Stimulated activated CD8-positive, alpha-beta memory T cell treated with anti-CD3 and anti-CD28 coated beads, Interleukin-12 subunit alpha, Interleukin-12 subunit beta, amount 100 ng/mL, for 24 hours (primary cell): ENCODE measurements around the gene PDZD4.

Experiments used
- DNase-seq: peaks from one replicate; pipeline ENCODE4 v3.0.0-alpha.2; 2020; ENCODE audit errors: extremely low read depth

Gene PDZD4

DNA sequence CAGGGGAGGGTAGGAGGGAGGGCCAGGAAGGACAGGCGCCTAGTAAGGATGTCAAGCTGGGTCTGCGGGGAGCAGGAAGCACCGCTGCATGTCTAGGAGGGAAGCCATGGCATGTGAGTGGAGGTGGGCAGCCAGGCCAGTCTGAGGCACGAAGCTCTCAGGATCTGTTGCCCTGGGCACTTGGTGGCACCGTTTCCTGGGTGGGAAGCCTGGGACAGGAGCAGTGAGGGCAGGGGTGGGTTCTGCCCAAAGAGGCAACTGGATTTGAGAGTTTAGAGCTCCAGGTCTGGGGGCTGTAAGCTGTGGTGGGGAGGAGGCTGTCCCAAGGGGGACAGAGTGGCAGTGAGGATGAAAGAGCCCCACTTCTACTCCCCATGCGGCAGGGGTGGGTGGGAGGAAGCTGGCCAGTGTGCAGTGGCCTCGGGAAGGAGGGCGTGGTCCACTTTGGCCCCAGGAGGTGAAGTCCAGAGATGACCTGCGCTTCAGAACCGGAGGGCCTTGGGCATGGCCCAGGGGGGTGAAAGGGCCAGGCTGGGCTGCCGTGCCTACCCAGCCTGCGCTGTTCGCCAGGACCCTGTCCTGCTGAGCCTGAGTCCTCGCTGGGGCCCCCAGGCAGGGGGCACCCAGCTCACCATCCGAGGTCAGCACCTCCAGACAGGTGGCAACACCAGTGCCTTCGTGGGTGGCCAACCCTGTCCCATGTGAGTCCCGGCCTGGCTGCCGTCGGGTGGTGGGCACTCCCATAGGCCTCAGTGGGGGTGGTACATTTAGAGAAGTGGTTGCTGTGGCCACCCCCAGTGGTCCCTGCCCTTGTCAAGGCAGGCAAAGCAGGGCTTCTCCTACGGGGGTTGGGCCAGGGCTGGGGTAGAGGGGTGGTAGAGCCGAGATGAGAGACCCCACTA is 57.8 kb downstream of the PDZD4 start:
- DNase-seq = no peak

DNA sequence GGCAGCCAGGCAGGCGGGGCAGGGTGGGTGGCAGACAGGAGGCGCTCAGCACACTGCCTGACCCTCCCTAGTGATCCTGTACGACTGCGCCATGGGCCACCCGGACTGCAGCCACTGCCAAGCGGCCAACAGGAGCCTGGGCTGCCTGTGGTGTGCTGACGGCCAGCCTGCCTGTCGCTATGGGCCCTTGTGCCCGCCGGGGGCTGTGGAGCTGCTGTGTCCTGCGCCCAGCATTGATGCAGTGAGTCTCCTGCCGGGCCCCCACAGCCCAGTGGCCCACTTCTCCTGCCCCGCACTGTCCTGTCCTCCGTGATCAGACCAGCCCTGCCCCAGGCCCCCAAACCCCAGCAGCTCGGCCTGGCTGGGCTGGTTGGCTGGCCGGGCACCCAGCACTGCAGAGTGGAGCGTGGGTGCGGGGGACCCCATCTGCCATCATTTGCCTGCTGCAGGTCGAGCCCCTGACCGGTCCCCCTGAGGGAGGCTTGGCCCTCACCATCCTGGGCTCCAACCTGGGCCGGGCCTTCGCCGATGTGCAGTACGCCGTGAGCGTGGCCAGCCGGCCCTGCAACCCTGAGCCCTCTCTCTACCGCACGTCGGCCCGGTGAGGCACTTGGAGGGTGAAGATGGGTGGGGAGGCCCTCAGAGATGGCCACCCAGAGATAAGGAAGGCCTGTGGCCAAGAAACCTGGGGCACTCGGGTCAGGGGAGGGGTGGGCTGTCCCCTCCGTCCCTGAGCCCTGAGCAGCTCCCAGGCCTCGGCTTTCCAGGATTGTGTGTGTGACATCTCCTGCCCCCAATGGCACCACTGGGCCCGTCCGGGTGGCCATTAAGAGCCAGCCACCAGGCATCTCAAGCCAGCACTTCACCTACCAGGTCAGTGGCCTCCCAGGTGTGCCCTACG is 58.7 kb downstream of the PDZD4 start:
- DNase-seq = no peak

DNA sequence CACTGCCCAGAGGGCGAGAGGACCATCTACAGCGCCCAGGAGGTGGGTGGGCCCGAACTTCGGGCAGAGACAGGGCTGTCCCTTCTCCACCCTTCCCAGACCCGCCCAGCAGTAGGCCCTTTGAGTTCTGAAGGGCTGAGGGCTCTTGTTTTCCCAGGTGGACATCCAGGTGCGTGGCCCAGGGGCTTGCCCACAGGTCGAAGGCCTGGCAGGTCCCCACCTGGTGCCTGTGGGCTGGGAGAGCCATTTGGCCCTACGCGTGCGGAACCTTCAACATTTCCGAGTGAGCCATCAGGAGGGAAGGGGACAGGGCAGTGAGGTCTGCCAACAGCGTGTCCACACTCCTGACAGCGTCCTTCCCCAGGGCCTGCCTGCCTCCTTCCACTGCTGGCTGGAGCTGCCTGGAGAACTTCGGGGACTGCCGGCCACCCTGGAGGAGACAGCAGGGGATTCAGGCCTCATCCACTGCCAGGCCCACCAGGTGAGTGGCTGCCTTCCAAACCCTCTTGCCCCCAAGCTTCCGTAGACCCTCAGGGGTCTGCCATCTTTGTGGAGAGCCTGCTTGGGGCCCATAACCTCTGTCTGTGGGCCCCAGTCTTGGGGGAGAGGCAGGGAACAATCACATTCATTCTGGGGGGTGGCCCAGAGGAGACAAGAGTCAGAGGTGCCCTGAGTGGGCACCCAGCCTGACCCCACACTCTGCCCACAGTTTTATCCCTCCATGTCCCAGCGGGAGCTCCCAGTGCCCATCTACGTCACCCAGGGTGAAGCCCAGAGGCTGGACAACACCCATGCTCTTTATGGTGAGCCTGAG is 59.5 kb downstream of the PDZD4 start:
- DNase-seq = no peak

DNA sequence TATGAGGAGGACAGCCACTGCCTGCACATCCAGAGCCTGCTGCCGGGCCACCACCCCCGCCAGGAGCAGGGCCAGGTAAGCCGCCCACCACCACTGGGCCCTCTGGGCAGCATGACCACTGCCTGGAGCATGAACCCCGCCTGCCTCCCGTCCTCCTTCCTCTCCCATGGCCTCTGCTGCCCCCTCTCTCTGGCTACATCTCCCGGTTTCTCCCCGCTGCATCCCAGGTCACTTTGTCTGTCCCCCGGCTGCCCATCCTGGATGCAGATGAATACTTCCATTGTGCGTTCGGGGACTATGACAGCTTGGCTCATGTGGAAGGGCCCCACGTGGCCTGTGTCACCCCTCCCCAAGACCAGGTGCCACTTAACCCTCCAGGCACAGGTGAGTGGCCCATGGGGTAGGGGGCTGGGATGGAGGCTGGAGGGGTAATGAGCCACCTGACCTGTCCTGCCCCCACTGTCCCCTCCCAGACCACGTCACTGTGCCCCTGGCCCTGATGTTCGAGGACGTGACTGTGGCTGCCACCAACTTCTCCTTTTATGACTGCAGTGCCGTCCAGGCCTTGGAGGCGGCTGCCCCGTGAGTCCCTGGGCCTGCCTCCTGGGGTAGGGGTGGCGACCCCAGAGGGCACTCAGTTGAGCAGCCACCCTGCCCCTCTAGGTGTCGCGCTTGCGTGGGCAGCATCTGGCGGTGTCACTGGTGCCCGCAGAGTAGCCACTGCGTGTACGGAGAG is 60.3 kb downstream of the PDZD4 start:
- DNase-seq = no peak

DNA sequence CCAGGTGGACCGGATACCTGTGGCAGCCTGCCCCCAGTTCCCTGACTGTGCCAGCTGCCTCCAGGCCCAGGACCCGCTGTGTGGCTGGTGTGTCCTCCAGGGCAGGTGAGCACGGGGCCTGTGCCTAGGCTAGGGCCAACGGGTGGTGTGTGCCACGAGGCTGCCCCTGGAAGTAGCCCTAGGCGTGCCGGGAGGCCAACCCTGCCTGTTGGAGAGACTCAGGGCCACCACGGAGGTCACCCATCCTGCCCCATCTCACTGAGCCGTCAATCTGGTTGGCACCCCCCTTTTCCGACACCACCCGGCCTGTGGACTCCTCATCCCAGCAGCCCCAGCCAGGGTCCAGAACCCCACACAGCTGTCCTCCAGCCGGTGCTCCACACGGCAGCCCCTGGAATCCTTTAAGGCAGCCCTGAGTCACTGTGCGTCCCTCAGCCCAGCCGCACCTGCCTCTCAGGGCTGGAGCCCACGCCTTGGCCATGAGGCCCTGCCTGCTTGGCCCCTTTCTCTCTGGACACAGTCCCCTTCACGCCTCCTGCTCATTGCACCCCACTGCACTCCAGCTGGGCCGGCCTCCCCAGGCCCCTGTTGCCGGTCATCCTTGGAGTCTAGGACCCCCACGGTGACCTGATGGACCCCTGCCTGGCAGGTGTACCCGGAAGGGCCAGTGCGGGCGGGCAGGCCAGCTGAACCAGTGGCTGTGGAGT is 61.0 kb downstream of the PDZD4 start:
- no peak for DNase-seq

DNA sequence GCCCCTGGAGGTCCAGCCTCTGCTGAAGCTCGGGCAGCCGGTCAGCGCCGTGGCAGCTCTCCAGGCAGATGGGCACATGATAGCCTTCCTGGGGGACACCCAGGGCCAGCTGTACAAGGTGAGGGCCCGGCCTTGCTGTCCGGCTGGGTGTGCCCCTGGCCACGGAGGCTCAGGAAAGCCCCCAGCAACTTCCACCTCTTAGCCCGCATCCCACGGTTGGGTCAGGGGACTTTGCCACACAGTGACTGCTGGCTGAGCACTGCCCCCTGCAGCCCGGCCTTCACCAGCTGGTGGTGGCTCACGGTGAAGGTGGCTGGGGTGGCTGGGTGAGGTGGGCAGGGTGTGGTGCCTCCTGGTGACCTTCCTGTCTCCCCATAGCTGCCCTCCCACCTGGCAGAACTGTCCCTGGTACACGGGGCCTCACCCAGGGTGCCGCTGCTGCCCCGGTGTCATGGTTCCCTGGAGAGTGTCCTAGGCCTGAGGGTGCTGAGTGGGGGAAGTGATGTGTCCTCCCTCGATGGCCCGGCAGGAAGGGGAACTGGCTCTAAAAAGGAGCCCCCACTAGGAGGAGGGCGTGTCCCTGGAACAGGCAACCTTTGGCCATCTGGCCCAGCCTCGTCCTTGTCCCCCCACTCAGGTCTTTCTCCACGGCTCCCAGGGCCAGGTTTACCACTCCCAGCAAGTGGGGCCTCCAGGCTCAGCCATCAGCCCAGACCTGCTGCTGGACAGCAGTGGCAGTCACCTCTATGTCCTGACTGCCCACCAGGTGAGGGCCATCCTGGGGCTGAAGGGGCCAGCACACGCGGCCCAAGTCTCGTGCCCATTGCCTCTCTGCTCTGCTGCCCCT is 61.8 kb downstream of the PDZD4 start:
- DNase-seq = no peak

DNA sequence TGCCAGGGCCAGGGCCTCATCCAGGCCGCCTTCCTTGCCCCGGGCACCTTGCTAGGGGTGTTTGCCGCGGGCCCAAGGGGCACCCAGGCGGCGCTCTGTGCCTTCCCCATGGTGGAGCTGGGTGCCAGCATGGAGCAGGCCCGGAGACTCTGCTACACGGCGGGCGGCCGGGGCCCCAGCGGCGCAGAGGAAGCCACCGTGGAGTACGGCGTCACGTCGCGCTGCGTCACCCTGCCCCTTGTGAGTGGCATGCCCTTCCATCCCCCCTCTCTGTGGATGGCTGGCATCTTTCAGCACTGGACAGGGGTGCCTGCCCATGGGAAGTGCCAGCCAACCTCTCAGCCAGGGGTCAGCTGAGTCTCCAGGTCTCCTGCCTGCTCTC is 62.7 kb downstream of the PDZD4 start:
- DNase-seq = no peak

DNA sequence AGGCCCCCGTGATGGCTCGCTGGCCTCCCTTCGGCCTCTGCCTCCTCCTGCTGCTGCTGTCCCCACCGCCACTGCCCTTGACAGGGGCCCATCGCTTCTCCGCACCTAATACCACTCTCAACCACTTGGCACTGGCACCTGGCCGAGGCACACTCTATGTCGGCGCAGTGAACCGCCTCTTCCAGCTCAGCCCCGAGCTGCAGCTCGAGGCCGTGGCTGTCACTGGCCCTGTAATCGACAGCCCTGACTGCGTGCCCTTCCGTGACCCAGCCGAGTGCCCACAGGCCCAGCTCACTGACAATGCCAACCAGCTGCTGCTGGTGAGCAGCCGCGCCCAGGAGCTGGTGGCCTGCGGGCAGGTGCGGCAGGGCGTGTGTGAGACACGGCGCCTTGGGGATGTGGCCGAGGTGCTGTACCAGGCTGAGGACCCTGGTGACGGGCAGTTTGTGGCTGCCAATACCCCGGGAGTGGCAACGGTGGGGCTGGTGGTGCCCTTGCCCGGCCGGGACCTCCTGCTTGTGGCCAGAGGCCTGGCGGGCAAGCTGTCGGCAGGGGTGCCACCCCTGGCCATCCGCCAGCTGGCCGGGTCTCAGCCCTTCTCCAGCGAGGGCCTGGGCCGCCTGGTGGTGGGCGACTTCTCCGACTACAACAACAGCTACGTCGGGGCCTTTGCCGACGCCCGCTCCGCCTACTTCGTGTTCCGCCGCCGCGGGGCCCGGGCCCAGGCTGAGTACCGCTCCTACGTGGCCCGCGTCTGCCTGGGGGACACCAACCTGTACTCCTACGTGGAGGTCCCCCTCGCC is 63.3 kb downstream of the PDZD4 start:
- DNase-seq = no peak

DNA sequence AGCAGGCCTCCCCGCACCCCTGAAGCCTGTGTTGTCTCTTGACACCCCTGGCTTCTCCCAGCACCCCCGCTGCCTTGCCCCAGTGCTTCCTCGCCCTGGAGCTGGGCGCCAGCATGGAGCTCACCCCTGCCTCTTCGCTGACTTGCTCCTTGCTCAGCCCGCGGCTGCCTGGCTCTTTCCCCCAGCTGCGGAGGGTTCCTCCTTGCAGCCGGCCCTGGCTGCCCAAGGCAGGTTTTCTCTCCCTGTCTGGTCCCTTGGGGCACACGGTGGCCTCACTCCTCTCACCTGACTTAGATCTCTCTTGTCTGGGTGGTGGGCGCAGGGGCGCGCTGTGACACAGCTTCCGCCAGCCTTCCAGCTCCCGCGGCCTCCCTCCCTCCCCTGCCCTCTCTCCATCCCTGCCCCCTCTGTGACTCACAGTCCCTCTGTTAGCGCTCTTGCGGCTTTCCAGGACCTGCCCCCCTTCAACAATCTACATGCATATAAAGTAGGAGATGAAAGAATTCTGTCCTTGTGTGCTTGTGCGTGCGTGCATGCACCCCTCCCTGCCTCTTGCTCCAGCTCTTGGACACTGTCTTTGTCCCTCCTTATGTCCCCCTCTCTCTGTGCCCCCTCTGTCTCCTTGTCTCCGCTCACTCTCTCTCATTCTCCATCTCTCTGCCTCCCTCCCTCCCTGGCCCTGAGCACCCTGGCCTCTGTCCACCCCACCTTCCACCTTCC is 64.1 kb downstream of the PDZD4 start:
- peak; percentile 23 for DNase-seq

DNA sequence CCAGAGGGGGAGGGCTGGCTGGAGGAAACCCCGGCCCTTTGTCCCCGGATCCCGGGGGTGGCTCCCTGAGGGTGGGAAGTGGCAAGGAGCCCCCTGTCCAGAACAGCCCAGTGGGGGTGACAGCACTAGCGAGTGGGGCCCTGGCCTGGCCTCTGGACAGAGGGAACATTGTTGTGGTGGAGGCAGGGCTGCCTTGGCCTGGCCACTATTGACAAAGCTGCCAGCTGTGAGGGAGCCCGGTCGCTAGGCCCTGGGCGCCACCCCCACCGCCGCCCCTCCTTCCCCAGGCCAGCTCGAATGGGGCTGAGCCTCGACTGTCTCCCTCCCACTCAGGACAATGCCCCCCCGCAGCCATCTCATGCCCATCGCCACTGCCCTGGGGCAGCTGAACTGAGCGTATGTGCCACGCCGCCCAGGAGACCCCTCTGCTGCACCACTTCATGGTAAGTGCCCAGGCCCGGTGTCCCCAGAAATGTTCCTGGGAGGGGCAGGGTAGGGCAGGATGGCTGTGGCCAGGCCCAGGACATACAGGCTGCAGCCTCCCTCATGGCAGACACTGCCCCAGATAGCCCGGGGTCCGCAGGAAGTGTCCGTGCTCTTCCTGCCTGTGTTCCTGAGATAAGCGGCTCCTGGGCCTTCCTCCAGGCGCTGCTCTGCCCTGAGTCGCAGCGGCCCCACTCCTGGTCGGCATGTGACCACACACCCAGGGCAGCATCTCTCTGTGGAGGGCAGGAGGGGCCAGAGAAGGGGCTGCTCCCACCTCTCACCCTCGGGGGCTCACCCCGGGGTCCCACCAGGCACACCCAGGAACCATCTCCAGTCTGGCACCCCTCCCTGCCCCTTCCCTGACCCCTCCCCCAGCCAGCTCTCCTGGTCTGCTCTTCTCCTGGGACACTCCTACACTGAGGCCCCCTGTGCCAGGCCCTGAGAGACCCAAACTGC is 64.9 kb downstream of the PDZD4 start:
- DNase-seq = no peak

DNA sequence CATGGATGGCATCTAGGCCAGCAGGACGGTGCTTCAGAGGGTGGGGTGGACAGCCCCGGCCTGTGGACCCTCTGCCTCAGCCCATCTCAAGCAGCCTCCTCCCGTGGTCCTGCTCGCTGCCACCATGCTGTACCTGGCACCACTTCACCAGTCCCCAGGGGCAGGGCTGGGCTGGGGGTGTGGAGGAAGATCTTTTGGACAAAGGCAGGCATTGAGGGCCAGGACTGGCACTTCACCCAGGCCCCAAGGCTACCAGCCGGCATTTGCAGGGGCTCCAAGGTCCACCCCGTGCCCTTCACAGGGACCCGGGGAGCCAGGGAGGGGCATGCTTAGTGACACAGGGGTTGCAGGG is 65.6 kb downstream of the PDZD4 start:
- no peak for DNase-seq

DNA sequence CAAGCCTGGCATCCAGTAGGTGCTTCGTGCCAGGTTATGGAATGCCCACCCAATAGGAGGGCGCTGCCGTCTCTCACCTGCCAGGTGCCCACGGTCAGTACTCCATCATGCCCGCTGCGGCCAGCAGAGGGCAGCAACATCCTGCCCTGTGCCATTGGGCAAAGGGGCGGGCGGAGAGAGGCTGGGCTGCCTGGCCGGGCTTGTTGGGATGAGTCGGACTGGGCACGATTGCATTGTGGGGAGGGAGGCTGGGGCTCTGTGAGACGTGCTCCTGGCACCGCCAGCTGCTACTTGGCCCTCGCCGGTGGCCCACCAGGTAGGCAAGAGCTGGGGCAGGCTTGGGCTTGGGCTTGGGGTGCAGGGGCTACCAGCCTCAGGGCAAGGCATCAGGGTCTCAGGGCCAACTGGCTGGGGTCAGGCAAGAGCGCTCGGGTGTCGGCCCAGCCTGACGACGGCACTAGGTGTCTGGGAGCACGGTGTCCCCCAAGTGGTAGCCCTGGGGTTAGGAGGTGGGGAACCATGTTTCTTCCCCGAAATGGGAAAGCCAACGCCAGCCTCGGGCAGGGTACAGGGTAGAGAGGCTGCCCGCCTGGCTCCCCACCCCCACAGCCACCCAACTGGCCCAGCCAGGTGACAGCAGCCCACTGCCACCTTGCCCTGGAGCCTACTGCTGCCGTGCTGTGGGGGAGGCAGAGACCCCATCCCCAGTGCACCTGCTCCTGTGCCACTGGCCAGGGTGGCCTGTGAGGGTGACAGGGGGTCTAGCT is 66.2 kb downstream of the PDZD4 start, which contains the start of gene PLXNB3:
Gene PLXNB3 (plus strand): TSS at position 261 of the 767 bp plus-strand sequence. CDS start 1,287 bp downstream, outside the sequence.
- peak; percentile 28 for DNase-seq

DNA sequence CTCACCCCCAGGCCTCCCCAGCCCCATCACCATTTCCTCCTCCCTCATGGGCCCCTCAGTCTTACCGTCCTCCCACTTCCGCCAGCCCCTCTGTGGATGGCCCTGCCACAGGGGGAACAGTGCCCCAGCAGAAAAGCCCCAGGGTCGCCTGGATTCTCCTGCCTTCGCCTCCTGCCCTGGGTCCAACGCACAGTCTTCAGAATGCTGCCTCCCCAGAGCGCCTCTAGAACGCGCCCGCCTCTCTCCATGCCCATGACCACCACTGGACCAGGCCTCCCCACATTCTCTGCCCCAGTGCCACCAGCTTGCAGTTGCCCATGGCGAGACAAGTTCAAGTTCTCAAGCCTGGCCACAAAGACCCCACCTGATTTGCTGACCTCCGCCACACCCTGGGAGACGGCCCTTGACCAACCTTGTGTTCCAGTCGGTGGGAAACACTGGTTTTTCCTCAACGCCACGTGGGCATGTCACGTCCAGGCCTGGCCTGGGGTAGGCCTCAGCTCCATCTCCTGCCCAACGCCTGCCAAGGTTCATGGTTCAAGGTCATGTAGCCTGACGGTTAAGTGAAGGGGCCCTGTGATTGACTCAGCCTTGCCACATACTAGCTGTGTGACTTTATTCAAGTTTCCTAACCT is 66.9 kb downstream of the PDZD4 start:
- DNase-seq = no peak

DNA sequence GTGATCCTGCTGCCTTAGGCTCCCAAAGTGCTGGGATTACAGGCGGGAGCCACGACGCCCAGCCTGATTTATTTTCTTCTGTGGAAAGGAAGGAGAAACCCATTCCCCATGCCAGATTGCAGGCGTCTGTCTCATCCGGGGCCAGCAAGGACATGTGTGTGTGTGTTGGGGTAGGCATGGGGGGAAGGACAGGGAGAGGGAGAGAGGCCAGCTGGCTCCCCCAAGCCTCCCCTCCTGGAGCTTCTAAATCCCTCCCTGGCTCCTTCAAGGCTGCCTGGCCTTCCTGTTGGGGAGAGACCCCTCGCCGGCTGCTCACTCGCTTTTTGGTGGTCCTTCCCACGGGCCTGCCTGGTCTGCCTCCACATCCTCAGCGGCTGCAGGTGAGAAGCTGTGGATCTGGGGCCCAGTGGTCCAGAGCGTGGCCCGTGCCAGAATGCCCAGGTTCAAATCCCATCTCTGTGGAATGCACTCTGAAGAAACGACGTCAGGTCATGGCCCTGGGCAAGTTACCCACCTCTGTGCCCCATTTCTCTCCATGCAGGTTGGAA is 67.6 kb downstream of the PDZD4 start:
- no peak for DNase-seq

DNA sequence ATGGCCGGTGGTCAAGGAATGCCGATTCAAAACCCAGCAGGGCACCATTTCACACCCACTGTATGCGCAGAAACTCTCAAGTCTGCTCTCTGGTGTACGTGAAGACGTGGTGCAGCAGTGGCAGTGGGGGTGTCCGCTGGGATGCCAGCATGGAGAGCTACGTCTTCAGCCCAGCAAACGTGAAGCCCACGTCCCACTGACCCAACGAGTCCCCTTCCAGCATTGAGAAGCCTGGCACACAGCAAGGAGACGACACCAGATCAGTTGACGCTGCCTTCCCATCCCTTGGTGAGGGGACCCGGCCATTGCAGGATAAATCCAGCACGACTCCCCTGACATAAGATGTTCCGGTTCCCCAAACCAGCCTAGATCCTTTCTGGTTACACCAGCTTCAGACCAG is 68.5 kb downstream of the PDZD4 start:
- no peak for DNase-seq
